ENCODE data around the gene SCAMP1.
A peak's percentile ranks its signal among the peaks of the same experiment; 100 is the strongest.

Gene SCAMP1

GRCh38 chr5:78500871-78501270 is 140.5 kb downstream of the SCAMP1 start:
- H3K4me3 Mint-ChIP-seq = no peak overlapping the region
- H3K36me3 Mint-ChIP-seq (ENCODE audit: low read depth) = peaks cover 44% of the 10 kb centered on the region
- H3K27me3 Mint-ChIP-seq = no peaks in the 10 kb centered on the region
- H3K27ac Mint-ChIP-seq = peak overlapping the region; percentile 78
- intact Hi-C loops (cut with micrococcal nuclease) = no loop called here
- H3K9me3 Mint-ChIP-seq = no peaks in the 10 kb centered on the region
- H3K4me1 Mint-ChIP-seq (ENCODE audit: low read depth) = peaks cover 75% of the 10 kb centered on the region

GRCh38 chr5:78501411-78502352 is 141.3 kb downstream of the SCAMP1 start:
- Mint-ChIP-seq H3K36me3 (ENCODE audit: low read depth) (peaks cover 52% of the 10 kb centered on the region), H3K9me3 (no peaks in the 10 kb centered on the region), H3K27ac (peak overlapping the region; percentile 78), H3K4me1 (ENCODE audit: low read depth) (peaks cover 74% of the 10 kb centered on the region), H3K27me3 (no peaks in the 10 kb centered on the region), H3K4me3 (peak overlapping the region; percentile 22)
- intact Hi-C loops (cut with micrococcal nuclease) = no loop called here

- H3K4me3 Mint-ChIP-seq = no peak overlapping the region
- peaks cover 76% of the 10 kb centered on the region for H3K4me1 Mint-ChIP-seq (ENCODE audit: low read depth)
- H3K36me3 Mint-ChIP-seq (ENCODE audit: low read depth) = peaks cover 60% of the 10 kb centered on the region
- H3K9me3 Mint-ChIP-seq = no peaks in the 10 kb centered on the region
- intact Hi-C loops (cut with micrococcal nuclease) = no loop called here
- no peak overlapping the region for H3K27ac Mint-ChIP-seq
- no peaks in the 10 kb centered on the region for H3K27me3 Mint-ChIP-seq
Measured at GRCh38 chr5:78503958-78504653, 143.7 kb downstream of the SCAMP1 start.

- Mint-ChIP-seq H3K27me3 (no peaks in the 10 kb centered on the region), H3K9me3 (no peaks in the 10 kb centered on the region), H3K4me3 (no peak overlapping the region), H3K36me3 (ENCODE audit: low read depth) (peaks cover 60% of the 10 kb centered on the region), H3K4me1 (ENCODE audit: low read depth) (peaks cover 74% of the 10 kb centered on the region), H3K27ac (peak overlapping the region; percentile 37)
- intact Hi-C loops (cut with micrococcal nuclease) = no loop called here
Measured at GRCh38 chr5:78504704-78505677, 144.6 kb downstream of the SCAMP1 start.

GRCh38 chr5:78505860-78506259 is 145.4 kb downstream of the SCAMP1 start:
- no peak overlapping the region for H3K27ac Mint-ChIP-seq
- no peaks in the 10 kb centered on the region for H3K27me3 Mint-ChIP-seq
- H3K4me1 Mint-ChIP-seq (ENCODE audit: low read depth) = peaks cover 76% of the 10 kb centered on the region
- no peaks in the 10 kb centered on the region for H3K9me3 Mint-ChIP-seq
- H3K36me3 Mint-ChIP-seq (ENCODE audit: low read depth) = peaks cover 57% of the 10 kb centered on the region
- intact Hi-C loops (cut with micrococcal nuclease) = no loop called here
- H3K4me3 Mint-ChIP-seq = no peak overlapping the region

- intact Hi-C loops (cut with micrococcal nuclease) = no loop called here
- Mint-ChIP-seq H3K4me3 (peak overlapping the region; percentile 39), H3K27me3 (no peaks in the 10 kb centered on the region), H3K4me1 (ENCODE audit: low read depth) (peaks cover 78% of the 10 kb centered on the region), H3K36me3 (ENCODE audit: low read depth) (peaks cover 57% of the 10 kb centered on the region), H3K9me3 (no peaks in the 10 kb centered on the region), H3K27ac (no peak overlapping the region)
Measured at GRCh38 chr5:78506261-78507024, 146.0 kb downstream of the SCAMP1 start.

GRCh38 chr5:78507531-78507930 is 147.1 kb downstream of the SCAMP1 start:
- H3K27me3 Mint-ChIP-seq = no peaks in the 10 kb centered on the region
- intact Hi-C loops (cut with micrococcal nuclease) = no loop called here
- peaks cover 57% of the 10 kb centered on the region for H3K36me3 Mint-ChIP-seq (ENCODE audit: low read depth)
- peak overlapping the region; percentile 92 for H3K27ac Mint-ChIP-seq
- peak overlapping the region; percentile 79 for H3K4me3 Mint-ChIP-seq
- H3K4me1 Mint-ChIP-seq (ENCODE audit: low read depth) = peaks cover 78% of the 10 kb centered on the region
- no peaks in the 10 kb centered on the region for H3K9me3 Mint-ChIP-seq

GRCh38 chr5:78508186-78508765 is 147.9 kb downstream of the SCAMP1 start:
- intact Hi-C loops (cut with micrococcal nuclease) = no loop called here
- Mint-ChIP-seq H3K9me3 (no peaks in the 10 kb centered on the region), H3K36me3 (ENCODE audit: low read depth) (peaks cover 58% of the 10 kb centered on the region), H3K4me3 (peak overlapping the region; percentile 79), H3K27ac (peak overlapping the region; percentile 92), H3K27me3 (no peaks in the 10 kb centered on the region), H3K4me1 (ENCODE audit: low read depth) (peaks cover 83% of the 10 kb centered on the region)

- Mint-ChIP-seq H3K4me3 (peak overlapping the region; percentile 79), H3K27me3 (no peaks in the 10 kb centered on the region), H3K9me3 (peaks cover 9% of the 10 kb centered on the region), H3K4me1 (ENCODE audit: low read depth) (peaks cover 80% of the 10 kb centered on the region), H3K36me3 (ENCODE audit: low read depth) (peaks cover 62% of the 10 kb centered on the region), H3K27ac (peak overlapping the region; percentile 92)
- intact Hi-C loops (cut with micrococcal nuclease) = no loop called here
Measured at GRCh38 chr5:78509145-78509865, 148.9 kb downstream of the SCAMP1 start.

GRCh38 chr5:78509884-78510769 is 149.7 kb downstream of the SCAMP1 start:
- intact Hi-C loops (cut with micrococcal nuclease) = loop anchor here (2.0 kb wide), 1 partner anchor 17 kb away; no protein-coding TSS in a partner anchor
- Mint-ChIP-seq H3K4me3 (peak overlapping the region; percentile 79), H3K27me3 (no peaks in the 10 kb centered on the region), H3K27ac (peak overlapping the region; percentile 92), H3K4me1 (ENCODE audit: low read depth) (peaks cover 78% of the 10 kb centered on the region), H3K36me3 (ENCODE audit: low read depth) (peaks cover 62% of the 10 kb centered on the region), H3K9me3 (peaks cover 9% of the 10 kb centered on the region)

GRCh38 chr5:78511121-78511906 is 150.9 kb downstream of the SCAMP1 start:
- H3K4me1 Mint-ChIP-seq (ENCODE audit: low read depth) = peaks cover 80% of the 10 kb centered on the region
- peak overlapping the region; percentile 92 for H3K27ac Mint-ChIP-seq
- H3K9me3 Mint-ChIP-seq = peaks cover 9% of the 10 kb centered on the region
- intact Hi-C loops (cut with micrococcal nuclease) = loop anchor here (2.0 kb wide), 1 partner anchor 15 kb away; no protein-coding TSS in a partner anchor
- peaks cover 65% of the 10 kb centered on the region for H3K36me3 Mint-ChIP-seq (ENCODE audit: low read depth)
- no peaks in the 10 kb centered on the region for H3K27me3 Mint-ChIP-seq
- peak overlapping the region; percentile 40 for H3K4me3 Mint-ChIP-seq
